Lung (tissue), 12 donors: ENCODE measurements around the gene TMEM91. TPM values are rescaled to one million over a fixed set of nuclear protein-coding genes. Genes with fewer than 3 reads are reported as not detected.
A peak's percentile ranks its signal among the peaks of the same experiment; 100 is the strongest.

Source experiments
- ATAC-seq: fragments of 200-7000 bp; cut with Tn5 transposase; one replicate; pipeline ENCODE4 v1.9.1; 2020; ENCODE audit warnings: moderate number of reproducible peaks; ENCODE audit not compliant: insufficient read depth, low FRiP score
- DNase-seq, 3 donors: peaks; one replicate each; pipeline ENCODE4 v3.0.0-alpha.2; 2013 to 2017
- H3K27ac ChIP-seq, 2 donors: one replicate each; pipeline ENCODE4 v1.5.1; 2013; ENCODE audit warnings: mild to moderate bottlenecking in 2 of 2, moderate library complexity in 2 of 2, control low read depth in 1 of 2, inconsistent platforms in 1 of 2, low read depth in 1 of 2, low read length in 1 of 2
- H3K27me3 ChIP-seq, 3 donors: one replicate each; pipeline ENCODE4 v1.5.1; 2013; ENCODE audit warnings: low read length in 2 of 3; ENCODE audit not compliant: control insufficient read depth in 3 of 3, insufficient read depth in 3 of 3
- H3K36me3 ChIP-seq, 4 donors: one replicate each; pipeline ENCODE4 v1.5.1; 2013; ENCODE audit warnings: low read length in 4 of 4, mild to moderate bottlenecking in 1 of 4, moderate library complexity in 1 of 4; ENCODE audit not compliant: control insufficient read depth in 4 of 4, insufficient read depth in 4 of 4
- H3K4me1 ChIP-seq, 5 donors: one replicate each; pipeline ENCODE4 v1.5.1; 2013; ENCODE audit warnings: low read length in 5 of 5, mild to moderate bottlenecking in 2 of 5, moderate library complexity in 1 of 5; ENCODE audit not compliant: control insufficient read depth in 5 of 5, insufficient read depth in 5 of 5
- H3K4me3 ChIP-seq: one replicate; pipeline ENCODE4 v1.5.1; 2013; ENCODE audit warnings: mild to moderate bottlenecking, control low read depth, moderate library complexity
- H3K9ac ChIP-seq, 2 donors: one replicate each; pipeline ENCODE4 v1.5.1; 2013; ENCODE audit warnings: low read length in 2 of 2, control low read depth in 1 of 2; ENCODE audit not compliant: insufficient read depth in 1 of 2
- H3K9me3 ChIP-seq, 4 donors: one replicate each; pipeline ENCODE4 v1.5.1; 2013; ENCODE audit warnings: low read length in 3 of 4, mild to moderate bottlenecking in 1 of 4, moderate library complexity in 1 of 4; ENCODE audit not compliant: control insufficient read depth in 4 of 4, insufficient read depth in 3 of 4
- CTCF ChIP-seq: IDR thresholded peaks from 2 replicates; pipeline ENCODE4 v1.5.1; 2012; ENCODE audit warnings: mild to moderate bottlenecking; ENCODE audit errors: control extremely low read depth, extremely low read depth
- WGBS, 2 donors: extraction: QIAGEN DNeasy Blood & Tissue Kit; methylation state at CpG; one replicate each; pipeline ENCODE4 v1.1.7; 2013; 5-methylcytosine and 5-hydroxymethylcytosine counted together
- polyA plus RNA-seq, 2 donors: library from polyadenylated mRNA; stranded (reverse); fragments of 200-250 nt; gene quantifications; one replicate each; pipeline ENCODE4 v1.2.1, GENCODE V29; 2013
- total RNA-seq, 2 donors: library from RNA; depleted of rRNA in 1 of 2; stranded (reverse); fragments of >200 nt in 1 of 2; gene quantifications; one replicate each; pipeline ENCODE4 v1.2.1, GENCODE V29; 2014 to 2021
- donor health status: control.
- donor health status: control.
- donor health status: Bipolar disorder and iron deficiency.
- donor health status: healthy.
- donor health status: DM: yes; HTN: yes; CAD: no.

Gene TMEM91
- total and polyA plus RNA-seq, 4 donors = 13.6 to 39.8 (median 17.0) TPM

- TF ChIP-seq CTCF = no peak
- H3K9ac ChIP-seq = no peak overlapping the region
- H3K4me3 ChIP-seq = no peak overlapping the region
- no peaks in the 10 kb centered on the region for H3K27me3 ChIP-seq
- ATAC-seq (no peak), DNase-seq (no peak)
- H3K36me3 ChIP-seq = peaks cover 8 to 43% (median 19%) of the 10 kb centered on the region in 4 donors
- 94 to 96% methylated on average over 20 of the region's 20 CpGs for WGBS, 2 donors
- no peaks in the 10 kb centered on the region for H3K9me3 ChIP-seq
- peaks cover 0 to 19% (median 0%) of the 10 kb centered on the region in 5 donors for H3K4me1 ChIP-seq
- H3K27ac ChIP-seq = peak overlapping the region in 1 of 2 donors; percentile 46
Observed at GRCh38 chr19:41421973-41422372, 45.6 kb downstream of the TMEM91 start.

- H3K9me3 ChIP-seq = no peaks in the 10 kb centered on the region
- no peak for TF ChIP-seq CTCF
- no peak for DNase-seq
- 85 to 89% methylated on average over 18 of the region's 18 CpGs for WGBS, 2 donors
- H3K9ac ChIP-seq = no peak overlapping the region
- H3K36me3 ChIP-seq = peaks cover 8 to 43% (median 15%) of the 10 kb centered on the region in 4 donors
- H3K4me3 ChIP-seq = no peak overlapping the region
- H3K4me1 ChIP-seq = peaks cover 0 to 19% (median under 1%) of the 10 kb centered on the region in 5 donors
- no peak overlapping the region for H3K27ac ChIP-seq
- ATAC-seq = no peak
- no peaks in the 10 kb centered on the region for H3K27me3 ChIP-seq
Observed at GRCh38 chr19:41422456-41422855, 46.1 kb downstream of the TMEM91 start.

- DNase-seq (no peak), ATAC-seq (no peak)
- Histone ChIP-seq H3K27ac (no peak overlapping the region), H3K27me3 (no peaks in the 10 kb centered on the region), H3K36me3 (peaks cover 8 to 43% (median 15%) of the 10 kb centered on the region in 4 donors), H3K9me3 (no peaks in the 10 kb centered on the region), H3K4me3 (no peak overlapping the region), H3K9ac (no peak overlapping the region), H3K4me1 (peaks cover 0 to 24% (median 6%) of the 10 kb centered on the region in 5 donors)
- 93 to 94% methylated on average over 12 of the region's 12 CpGs for WGBS, 2 donors
- TF ChIP-seq CTCF = no peak
Observed at GRCh38 chr19:41422955-41423354, 46.6 kb downstream of the TMEM91 start.
